ENCODE data around the gene SLC39A11. TPM values are rescaled to one million over a fixed set of nuclear protein-coding genes. Genes with fewer than 3 reads are reported as not detected.
"Not testable (repeated sequence)": the region's sequence is repeated elsewhere in the genome, so short reads cannot be mapped to it uniquely, and the experiment has no call there.

Gene SLC39A11
- total and polyA plus RNA-seq, 4 donors, result 9.3 to 49.3 (median 24.7) TPM

GRCh38 chr17:73133911-73134649 is 41.6 kb upstream of the SLC39A11 start:
- WGBS, 2 donors, result 29 to 33% methylated on average over 4 of the region's 4 CpGs
- Histone ChIP-seq H3K9ac (ENCODE audit: insufficient read depth in 1 of 2, low read length in 2 of 2) (no peak overlapping the region), H3K4me1 (ENCODE audit: control insufficient read depth in 5 of 5, insufficient read depth in 5 of 5, low read length in 5 of 5) (no peaks in the 10 kb centered on the region), H3K27ac (ENCODE audit: low read depth in 1 of 2, low read length in 1 of 2) (no peak overlapping the region), H3K9me3 (ENCODE audit: control insufficient read depth in 4 of 4, insufficient read depth in 3 of 4, low read length in 3 of 4) (no peaks in the 10 kb centered on the region), H3K4me3 (no peak overlapping the region), H3K36me3 (ENCODE audit: control insufficient read depth in 4 of 4, insufficient read depth in 4 of 4, low read length in 4 of 4) (no peaks in the 10 kb centered on the region), H3K27me3 (ENCODE audit: control insufficient read depth in 3 of 3, insufficient read depth in 3 of 3, low read length in 2 of 3) (no peaks in the 10 kb centered on the region)
- no peak for TF ChIP-seq CTCF (IDR thresholded peaks at IDR 0.05; ENCODE audit: control extremely low read depth, extremely low read depth)
- no peak for ATAC-seq (ENCODE audit: insufficient read depth, low FRiP score)
- DNase-seq, result no peak

- no peak overlapping the region for H3K9ac ChIP-seq (ENCODE audit: insufficient read depth in 1 of 2, low read length in 2 of 2)
- 65 to 68% methylated on average over 12 of the region's 12 CpGs for WGBS, 2 donors
- H3K9me3 ChIP-seq (ENCODE audit: control insufficient read depth in 4 of 4, insufficient read depth in 3 of 4, low read length in 3 of 4), result no peaks in the 10 kb centered on the region
- H3K4me3 ChIP-seq, result no peak overlapping the region
- H3K4me1 ChIP-seq (ENCODE audit: control insufficient read depth in 5 of 5, insufficient read depth in 5 of 5, low read length in 5 of 5), result no peaks in the 10 kb centered on the region
- TF ChIP-seq CTCF (IDR thresholded peaks at IDR 0.05; ENCODE audit: control extremely low read depth, extremely low read depth), result no peak
- no peak overlapping the region for H3K27ac ChIP-seq (ENCODE audit: low read depth in 1 of 2, low read length in 1 of 2)
- ATAC-seq (ENCODE audit: insufficient read depth, low FRiP score), result no peak
- H3K27me3 ChIP-seq (ENCODE audit: control insufficient read depth in 3 of 3, insufficient read depth in 3 of 3, low read length in 2 of 3), result no peaks in the 10 kb centered on the region
- DNase-seq, result no peak
- no peaks in the 10 kb centered on the region for H3K36me3 ChIP-seq (ENCODE audit: control insufficient read depth in 4 of 4, insufficient read depth in 4 of 4, low read length in 4 of 4)
Measured at GRCh38 chr17:73132085-73132492, 39.6 kb upstream of the SLC39A11 start.

- WGBS, 2 donors, result 91 to 97% methylated on average over 6 of the region's 6 CpGs
- not testable (repeated sequence) for H3K4me3 ChIP-seq; DNase-seq; ATAC-seq (ENCODE audit: insufficient read depth, low FRiP score); H3K9me3 ChIP-seq (ENCODE audit: control insufficient read depth in 4 of 4, insufficient read depth in 3 of 4, low read length in 3 of 4); H3K9ac ChIP-seq (ENCODE audit: insufficient read depth in 1 of 2, low read length in 2 of 2); H3K27me3 ChIP-seq (ENCODE audit: control insufficient read depth in 3 of 3, insufficient read depth in 3 of 3, low read length in 2 of 3); H3K27ac ChIP-seq (ENCODE audit: low read depth in 1 of 2, low read length in 1 of 2); H3K4me1 ChIP-seq (ENCODE audit: control insufficient read depth in 5 of 5, insufficient read depth in 5 of 5, low read length in 5 of 5); H3K36me3 ChIP-seq (ENCODE audit: control insufficient read depth in 4 of 4, insufficient read depth in 4 of 4, low read length in 4 of 4)
Measured at GRCh38 chr17:73131439-73131838, 39.0 kb upstream of the SLC39A11 start.

- H3K9ac ChIP-seq (ENCODE audit: insufficient read depth in 1 of 2, low read length in 2 of 2), result no peak overlapping the region
- DNase-seq, result peak in 1 of 3 donors; percentile 42
- H3K4me3 ChIP-seq, result no peak overlapping the region
- ATAC-seq (ENCODE audit: insufficient read depth, low FRiP score), result no peak
- no peaks in the 10 kb centered on the region for H3K27me3 ChIP-seq (ENCODE audit: control insufficient read depth in 3 of 3, insufficient read depth in 3 of 3, low read length in 2 of 3)
- H3K27ac ChIP-seq (ENCODE audit: low read depth in 1 of 2, low read length in 1 of 2), result no peak overlapping the region
- WGBS, 2 donors, result 88 to 94% methylated on average over 3 of the region's 3 CpGs
- H3K36me3 ChIP-seq (ENCODE audit: control insufficient read depth in 4 of 4, insufficient read depth in 4 of 4, low read length in 4 of 4), result no peaks in the 10 kb centered on the region
- no peak for TF ChIP-seq CTCF (IDR thresholded peaks at IDR 0.05; ENCODE audit: control extremely low read depth, extremely low read depth)
- no peaks in the 10 kb centered on the region for H3K9me3 ChIP-seq (ENCODE audit: control insufficient read depth in 4 of 4, insufficient read depth in 3 of 4, low read length in 3 of 4)
- no peaks in the 10 kb centered on the region for H3K4me1 ChIP-seq (ENCODE audit: control insufficient read depth in 5 of 5, insufficient read depth in 5 of 5, low read length in 5 of 5)
Measured at GRCh38 chr17:73130977-73131376, 38.5 kb upstream of the SLC39A11 start.

Measured in lung (tissue), 12 donors.